Activated naive CD4-positive, alpha-beta T cell treated with anti-CD3 and anti-CD28 coated beads for 36 hours (primary cell): ENCODE measurements around the gene NIPSNAP3A. TPM values are rescaled to one million over a fixed set of nuclear protein-coding genes. Genes with fewer than 3 reads are reported as not detected.
"Not testable (repeated sequence)": the region's sequence is repeated elsewhere in the genome, so short reads cannot be mapped to it uniquely, and the experiment has no call there.

ENCODE experiments used
- CTCF ChIA-PET: fragments of 350-600 bp; sonication (Branson Sonifier 250); formaldehyde crosslinking; loops from one replicate; lab custom pipeline; 2021; ENCODE audit warnings: antibody characterized with exemption; lab: Charles Lee
- DNase-seq: peaks from one replicate; pipeline ENCODE4 v3.0.0-alpha.2; 2020
- H3K27ac Mint-ChIP-seq: one replicate; pipeline ENCODE4 v1.8.0; 2021; ENCODE audit warnings: mild to moderate bottlenecking, mixed read lengths
- H3K27me3 Mint-ChIP-seq: one replicate; pipeline ENCODE4 v1.8.0; 2021; ENCODE audit warnings: low read depth, mixed read lengths
- H3K36me3 Mint-ChIP-seq: one replicate; pipeline ENCODE4 v1.8.0; 2021; ENCODE audit warnings: low read depth, mixed read lengths
- H3K4me1 Mint-ChIP-seq: one replicate; pipeline ENCODE4 v1.8.0; 2021; ENCODE audit warnings: low read depth, mixed read lengths
- H3K4me3 Mint-ChIP-seq: one replicate; pipeline ENCODE4 v1.8.0; 2021; ENCODE audit warnings: mild to moderate bottlenecking, moderate library complexity, mixed read lengths
- H3K9me3 Mint-ChIP-seq: one replicate; pipeline ENCODE4 v1.8.0; 2021; ENCODE audit warnings: mixed read lengths
- intact Hi-C: fragments of 100-400 bp; cut with micrococcal nuclease; formaldehyde crosslinking; loops from one replicate; pipeline ENCODE4 v1.15.1; 2023
- total RNA-seq, 2 experiments: library from RNA; stranded (reverse); gene quantifications; one replicate each; pipeline ENCODE4 v1.2.3, GENCODE V29; 2021

NIPSNAP3A gene
- total RNA-seq: 10 to 100 TPM; 17.8 TPM

GRCh38 chr9:104747565-104748358 lies at the start of gene NIPSNAP3A:
TSS of gene NIPSNAP3A (plus strand) at chr9:104747683. CDS start at chr9:104747793, 110 bp downstream.
- Mint-ChIP-seq H3K9me3 (no peaks in the 10 kb centered on the region), H3K4me3 (peak within 1 kb of the TSS; percentile 99), H3K36me3 (peaks cover 6% of the 10 kb centered on the region), H3K27ac (peak within 1 kb of the TSS; percentile 97), H3K27me3 (no peaks in the 10 kb centered on the region), H3K4me1 (peaks cover 24% of the 10 kb centered on the region)
- peak; percentile 89 for DNase-seq
- CTCF ChIA-PET: interaction anchor here (0.6 to 1.5 kb wide), 3 partner anchors 8 to 619 kb away, joined by 3 to 4 read pairs (median 4); no protein-coding TSS in a partner anchor
- intact Hi-C loops: loop anchor here (1.0 to 10.0 kb wide), 11 partner anchors 17 to 949 kb away; partner anchors contain the start of genes FKTN, NIPSNAP3B, SLC44A1 and SMC2

GRCh38 chr9:104700306-104700705 lies 47.2 kb upstream of the NIPSNAP3A start:
- no peaks in the 10 kb centered on the region for H3K4me1 Mint-ChIP-seq

GRCh38 chr9:104708737-104709136 lies 38.7 kb upstream of the NIPSNAP3A start:
- H3K36me3 Mint-ChIP-seq, H3K4me1 Mint-ChIP-seq, intact Hi-C loops, H3K27me3 Mint-ChIP-seq, DNase-seq, H3K4me3 Mint-ChIP-seq, H3K9me3 Mint-ChIP-seq, H3K27ac Mint-ChIP-seq, CTCF ChIA-PET: not testable (repeated sequence)

More at GRCh38 chr9:104700306-104700705, 47.2 kb upstream of the NIPSNAP3A start:
- Mint-ChIP-seq H3K4me3 (no peak overlapping the region), H3K27ac (no peak overlapping the region), H3K36me3 (no peaks in the 10 kb centered on the region), H3K27me3 (no peaks in the 10 kb centered on the region), H3K9me3 (no peaks in the 10 kb centered on the region)
- CTCF ChIA-PET: no interaction called here
- no peak for DNase-seq
- intact Hi-C loops: no loop called here

GRCh38 chr9:104711604-104712003 lies 35.9 kb upstream of the NIPSNAP3A start:
- Mint-ChIP-seq H3K27ac (no peak overlapping the region), H3K4me3 (no peak overlapping the region), H3K9me3 (peaks cover 2% of the 10 kb centered on the region), H3K36me3 (no peaks in the 10 kb centered on the region), H3K4me1 (no peaks in the 10 kb centered on the region), H3K27me3 (peaks cover 2% of the 10 kb centered on the region)
- no peak for DNase-seq
- CTCF ChIA-PET: no interaction called here
- intact Hi-C loops: no loop called here

- Mint-ChIP-seq H3K9me3 (no peaks in the 10 kb centered on the region), H3K27me3 (peaks cover 3% of the 10 kb centered on the region), H3K4me3 (no peak overlapping the region), H3K4me1 (no peaks in the 10 kb centered on the region), H3K27ac (no peak overlapping the region), H3K36me3 (peaks cover 2% of the 10 kb centered on the region)
- no peak for DNase-seq
- CTCF ChIA-PET: no interaction called here
- intact Hi-C loops: no loop called here
These were observed 22.5 kb upstream of the NIPSNAP3A start for GRCh38 chr9:104725014-104725413.

- CTCF ChIA-PET: no interaction called here
- intact Hi-C loops: no loop called here
- Mint-ChIP-seq H3K27me3 (no peaks in the 10 kb centered on the region), H3K4me1 (peaks cover 5% of the 10 kb centered on the region), H3K4me3 (no peak overlapping the region), H3K9me3 (no peaks in the 10 kb centered on the region), H3K36me3 (no peaks in the 10 kb centered on the region), H3K27ac (no peak overlapping the region)
- DNase-seq: no peak
These were observed 9.0 kb upstream of the NIPSNAP3A start for GRCh38 chr9:104738452-104738851.

- intact Hi-C loops: loop anchor here (10.0 kb wide), 1 partner anchor 644 kb away; no protein-coding TSS in a partner anchor
- H3K27ac Mint-ChIP-seq: no peak overlapping the region
- CTCF ChIA-PET: interaction anchor here (0.6 to 0.7 kb wide), 3 partner anchors 562 to 1812 kb away, joined by 3 read pairs; no protein-coding TSS in a partner anchor
These were observed 6.9 kb upstream of the NIPSNAP3A start for GRCh38 chr9:104740621-104741020.

GRCh38 chr9:104743376-104743985 lies 4.0 kb upstream of the NIPSNAP3A start:
- intact Hi-C loops: loop anchor here (1.0 to 10.0 kb wide), 6 partner anchors 61 to 1345 kb away; no protein-coding TSS in a partner anchor
- Mint-ChIP-seq H3K4me1 (peaks cover 16% of the 10 kb centered on the region), H3K27ac (no peak overlapping the region), H3K36me3 (peaks cover 4% of the 10 kb centered on the region), H3K9me3 (no peaks in the 10 kb centered on the region), H3K4me3 (no peak overlapping the region), H3K27me3 (no peaks in the 10 kb centered on the region)
- peak; percentile 49 for DNase-seq
- CTCF ChIA-PET: interaction anchor here (0.6 to 1.5 kb wide), 4 partner anchors 50 to 1102 kb away, joined by 3 to 4 read pairs (median 3); partner anchors contain the start of gene OR13D1

More at GRCh38 chr9:104740621-104741020, 6.9 kb upstream of the NIPSNAP3A start:
- H3K36me3 Mint-ChIP-seq: no peaks in the 10 kb centered on the region
- DNase-seq: no peak
- no peak overlapping the region for H3K4me3 Mint-ChIP-seq
- H3K27me3 Mint-ChIP-seq: no peaks in the 10 kb centered on the region
- H3K4me1 Mint-ChIP-seq: peaks cover 5% of the 10 kb centered on the region
- no peaks in the 10 kb centered on the region for H3K9me3 Mint-ChIP-seq

- Mint-ChIP-seq H3K36me3 (peaks cover 6% of the 10 kb centered on the region), H3K4me1 (peaks cover 23% of the 10 kb centered on the region), H3K4me3 (no peak overlapping the region), H3K27ac (no peak overlapping the region), H3K27me3 (no peaks in the 10 kb centered on the region), H3K9me3 (no peaks in the 10 kb centered on the region)
- no peak for DNase-seq
- intact Hi-C loops: loop anchor here (2.0 to 10.0 kb wide), 5 partner anchors 411 to 947 kb away; partner anchors contain the start of gene FKTN
- CTCF ChIA-PET: interaction anchor here (1.3 kb wide), 1 partner anchor 52 kb away, joined by 4 read pairs; the partner anchor contains the start of gene OR13D1
These were observed 1.6 kb upstream of the NIPSNAP3A start for GRCh38 chr9:104745852-104746251.

GRCh38 chr9:104746285-104746684 lies 1.2 kb upstream of the NIPSNAP3A start:
- Mint-ChIP-seq H3K27ac (peak overlapping the region; percentile 46), H3K36me3 (peaks cover 6% of the 10 kb centered on the region), H3K27me3 (no peaks in the 10 kb centered on the region), H3K4me1 (peaks cover 24% of the 10 kb centered on the region), H3K4me3 (peak overlapping the region; percentile 20), H3K9me3 (no peaks in the 10 kb centered on the region)
- no peak for DNase-seq
- intact Hi-C loops: loop anchor here (2.0 to 10.0 kb wide), 5 partner anchors 411 to 947 kb away; partner anchors contain the start of gene FKTN
- CTCF ChIA-PET: interaction anchor here (1.3 kb wide), 1 partner anchor 52 kb away, joined by 4 read pairs; the partner anchor contains the start of gene OR13D1

- CTCF ChIA-PET: interaction anchor here (0.9 kb wide), 1 partner anchor 9 kb away, joined by 3 read pairs; no protein-coding TSS in a partner anchor
- intact Hi-C loops: loop anchor here (1.0 to 10.0 kb wide), 10 partner anchors 180 to 948 kb away; partner anchors contain the start of genes FKTN, SLC44A1, SMC2 and TMEM38B
- Mint-ChIP-seq H3K4me3 (peak overlapping the region; percentile 99), H3K27me3 (no peaks in the 10 kb centered on the region), H3K27ac (peak overlapping the region; percentile 97), H3K4me1 (peaks cover 24% of the 10 kb centered on the region), H3K9me3 (no peaks in the 10 kb centered on the region), H3K36me3 (peaks cover 6% of the 10 kb centered on the region)
- DNase-seq: no peak
These were observed 685 bp upstream of the NIPSNAP3A start for GRCh38 chr9:104746798-104747197.

- peak overlapping the region; percentile 97 for H3K27ac Mint-ChIP-seq
- H3K4me3 Mint-ChIP-seq: peak overlapping the region; percentile 99
- H3K4me1 Mint-ChIP-seq: peaks cover 24% of the 10 kb centered on the region
- CTCF ChIA-PET: interaction anchor here (0.6 to 1.5 kb wide), 3 partner anchors 9 to 618 kb away, joined by 3 to 4 read pairs (median 4); no protein-coding TSS in a partner anchor
- H3K27me3 Mint-ChIP-seq: no peaks in the 10 kb centered on the region
- DNase-seq: no peak
- peaks cover 6% of the 10 kb centered on the region for H3K36me3 Mint-ChIP-seq
- intact Hi-C loops: loop anchor here (1.0 to 10.0 kb wide), 10 partner anchors 179 to 948 kb away; partner anchors contain the start of genes FKTN, SLC44A1, SMC2 and TMEM38B
- no peaks in the 10 kb centered on the region for H3K9me3 Mint-ChIP-seq
These were observed 278 bp upstream of the NIPSNAP3A start for GRCh38 chr9:104747245-104747564.
